Trophoblast cell (in vitro differentiated cells and primary cell): Measurements from ENCODE around the gene TIMP2.

Experiments used
- DNase-seq, 2 donors: peaks; one replicate each; pipeline ENCODE4 v3.0.0-alpha.2; 2016
- H2AFZ ChIP-seq: 2 replicates; pipeline ENCODE4 v1.6.1; 2013; ENCODE audit warnings: low read length, moderate library complexity, mild to moderate bottlenecking; ENCODE audit not compliant: insufficient read depth, poor library complexity
- H2AK5ac ChIP-seq: 2 replicates; pipeline ENCODE4 v1.6.1; 2013; ENCODE audit warnings: mild to moderate bottlenecking, low read length
- H2BK120ac ChIP-seq: 2 replicates; pipeline ENCODE4 v1.6.1; 2013; ENCODE audit warnings: low read length, mild to moderate bottlenecking, moderate library complexity; ENCODE audit not compliant: insufficient read depth, poor library complexity
- H2BK12ac ChIP-seq: 2 replicates; pipeline ENCODE4 v1.6.1; 2013; ENCODE audit warnings: mild to moderate bottlenecking, low read length, moderate library complexity
- H2BK5ac ChIP-seq: 2 replicates; pipeline ENCODE4 v1.6.1; 2013; ENCODE audit warnings: low read length, low read depth, moderate library complexity, mild to moderate bottlenecking; ENCODE audit not compliant: poor library complexity
- H3K14ac ChIP-seq: 2 replicates; pipeline ENCODE4 v1.6.1; 2013; ENCODE audit warnings: mild to moderate bottlenecking, low read length
- H3K18ac ChIP-seq: 2 replicates; pipeline ENCODE4 v1.6.1; 2013; ENCODE audit warnings: mild to moderate bottlenecking, low read length
- H3K23ac ChIP-seq: 2 replicates; pipeline ENCODE4 v1.6.1; 2013; ENCODE audit warnings: low read length
- H3K27ac ChIP-seq: 2 replicates; pipeline ENCODE4 v1.5.1; 2013; ENCODE audit warnings: low read depth, mild to moderate bottlenecking, inconsistent platforms, low read length, moderate library complexity
- H3K27me3 ChIP-seq: 2 replicates; pipeline ENCODE4 v1.6.1; 2013; ENCODE audit warnings: inconsistent platforms, mild to moderate bottlenecking, low read length, moderate library complexity; ENCODE audit not compliant: insufficient read depth
- H3K36me3 ChIP-seq, 2 experiments: 1 replicate in 1 of 2; 2 replicates in 1 of 2; pipeline ENCODE4 v1.6.1; 2013; ENCODE audit warnings: low read length in 2 of 2, mild to moderate bottlenecking in 2 of 2, moderate library complexity in 1 of 2; ENCODE audit not compliant: insufficient read depth in 2 of 2, control insufficient read depth in 1 of 2
- H3K4ac ChIP-seq: 2 replicates; pipeline ENCODE4 v1.6.1; 2013; ENCODE audit warnings: low read depth, mild to moderate bottlenecking, low read length, moderate library complexity
- H3K4me1 ChIP-seq, 2 experiments: 1 replicate in 1 of 2; 2 replicates in 1 of 2; pipeline ENCODE4 v1.6.1; 2013; ENCODE audit warnings: low read length in 2 of 2, mild to moderate bottlenecking in 2 of 2, moderate library complexity in 1 of 2; ENCODE audit not compliant: insufficient read depth in 2 of 2, control insufficient read depth in 1 of 2
- H3K4me2 ChIP-seq: 2 replicates; pipeline ENCODE4 v1.6.1; 2013; ENCODE audit warnings: inconsistent platforms, mild to moderate bottlenecking, low read length, moderate library complexity
- H3K4me3 ChIP-seq: 2 replicates; pipeline ENCODE4 v1.5.1; 2013; ENCODE audit warnings: mild to moderate bottlenecking, low read depth, low read length, inconsistent platforms
- H3K79me1 ChIP-seq: one replicate; pipeline ENCODE4 v1.6.1; 2013; ENCODE audit warnings: low read length
- H3K79me2 ChIP-seq: 2 replicates; pipeline ENCODE4 v1.6.1; 2013; ENCODE audit warnings: low read length, mild to moderate bottlenecking; ENCODE audit not compliant: control insufficient read depth, insufficient read depth, poor library complexity
- H3K9ac ChIP-seq: 2 replicates; pipeline ENCODE4 v1.6.1; 2013; ENCODE audit warnings: mild to moderate bottlenecking, low read length
- H3K9me3 ChIP-seq: 2 replicates; pipeline ENCODE4 v1.6.1; 2013; ENCODE audit warnings: low read depth, mild to moderate bottlenecking, control low read depth, inconsistent platforms, low read length; ENCODE audit not compliant: insufficient read depth
- H4K12ac ChIP-seq: 2 replicates; pipeline ENCODE4 v1.6.1; 2013; ENCODE audit warnings: low read depth, mild to moderate bottlenecking, low read length, moderate library complexity
- H4K8ac ChIP-seq: 2 replicates; pipeline ENCODE4 v1.6.1; 2013; ENCODE audit warnings: low read depth, mild to moderate bottlenecking, low read length, moderate library complexity
- H4K91ac ChIP-seq: one replicate; pipeline ENCODE4 v1.6.1; 2013; ENCODE audit warnings: low read depth, mild to moderate bottlenecking, low read length, moderate library complexity
- WGBS: extraction: QIAGEN DNeasy Blood & Tissue Kit; methylation state at CpG from one replicate; pipeline ENCODE4 v1.1.7; 2013; ENCODE audit warnings: missing lambda C conversion rate; ENCODE audit not compliant: insufficient read length, insufficient coverage; ENCODE audit errors: extremely low coverage; 5-methylcytosine and 5-hydroxymethylcytosine counted together

TIMP2 gene

GRCh38 chr17:78825696-78826095 lies 99.5 kb downstream of the TIMP2 start:
- WGBS = no CpG with 5 or more reads among the region's 6 CpGs
- Histone ChIP-seq H2AFZ (no peak overlapping the region), H3K27me3 (no peaks in the 10 kb centered on the region), H3K14ac (no peak overlapping the region), H2BK5ac (no peak overlapping the region), H4K8ac (no peak overlapping the region), H3K4ac (no peak overlapping the region), H3K4me2 (no peak overlapping the region), H3K9me3 (peaks cover 2% of the 10 kb centered on the region), H3K79me2 (no peaks in the 10 kb centered on the region), H4K91ac (no peak overlapping the region), H3K23ac (no peak overlapping the region), H3K4me3 (no peak overlapping the region), H3K18ac (no peak overlapping the region), H2BK120ac (no peak overlapping the region), H3K36me3 (peaks cover 49 to 63% of the 10 kb centered on the region in 2 experiments), H3K27ac (no peak overlapping the region), H3K9ac (no peak overlapping the region), H2BK12ac (no peak overlapping the region), H3K79me1 (no peaks in the 10 kb centered on the region), H2AK5ac (no peak overlapping the region), H3K4me1 (peaks cover 6 to 14% of the 10 kb centered on the region in 2 experiments), H4K12ac (no peak overlapping the region)
- no peak for DNase-seq

- Histone ChIP-seq H3K9ac (no peak overlapping the region), H4K8ac (no peak overlapping the region), H3K79me2 (no peaks in the 10 kb centered on the region), H3K18ac (peak overlapping the region; percentile 25), H3K27ac (no peak overlapping the region), H3K4me2 (no peak overlapping the region), H3K4me3 (no peak overlapping the region), H2AK5ac (no peak overlapping the region), H2BK120ac (no peak overlapping the region), H3K23ac (no peak overlapping the region), H4K12ac (no peak overlapping the region), H3K4me1 (peaks cover 6 to 14% of the 10 kb centered on the region in 2 experiments), H3K9me3 (peaks cover 2% of the 10 kb centered on the region), H3K27me3 (no peaks in the 10 kb centered on the region), H3K4ac (no peak overlapping the region), H3K36me3 (peaks cover 58 to 72% of the 10 kb centered on the region in 2 experiments), H3K14ac (no peak overlapping the region), H3K79me1 (no peaks in the 10 kb centered on the region), H2AFZ (no peak overlapping the region), H4K91ac (no peak overlapping the region), H2BK5ac (no peak overlapping the region), H2BK12ac (no peak overlapping the region)
- DNase-seq = peak; percentile 65 to 79
- WGBS = no CpG with 5 or more reads among the region's 7 CpGs
Measured at GRCh38 chr17:78824240-78824639, 100.9 kb downstream of the TIMP2 start.

GRCh38 chr17:78823282-78824046 lies 101.7 kb downstream of the TIMP2 start:
- no CpG with 5 or more reads among the region's 14 CpGs for WGBS
- peaks cover 6 to 14% of the 10 kb centered on the region in 2 experiments for H3K4me1 ChIP-seq

GRCh38 chr17:78822552-78822951 lies 102.6 kb downstream of the TIMP2 start:
- Histone ChIP-seq H2BK120ac (no peak overlapping the region), H3K27ac (peak overlapping the region; percentile 48), H4K91ac (no peak overlapping the region), H3K27me3 (no peaks in the 10 kb centered on the region), H3K79me2 (no peaks in the 10 kb centered on the region), H3K18ac (no peak overlapping the region), H2AK5ac (no peak overlapping the region), H3K14ac (no peak overlapping the region), H2BK5ac (no peak overlapping the region), H2BK12ac (no peak overlapping the region), H3K79me1 (no peaks in the 10 kb centered on the region), H4K12ac (no peak overlapping the region), H3K9me3 (no peaks in the 10 kb centered on the region), H4K8ac (no peak overlapping the region), H3K4me2 (no peak overlapping the region), H3K4me3 (no peak overlapping the region), H3K36me3 (peaks cover 57 to 74% of the 10 kb centered on the region in 2 experiments), H3K9ac (no peak overlapping the region), H3K4me1 (peaks cover 6 to 14% of the 10 kb centered on the region in 2 experiments), H3K4ac (no peak overlapping the region), H2AFZ (no peak overlapping the region), H3K23ac (no peak overlapping the region)
- DNase-seq = peak; percentile 89 to 92
- WGBS = no CpG with 5 or more reads among the region's 14 CpGs

More at GRCh38 chr17:78823282-78824046, 101.7 kb downstream of the TIMP2 start:
- H3K27me3 ChIP-seq = no peaks in the 10 kb centered on the region
- no peak overlapping the region for H2AK5ac ChIP-seq
- H4K91ac ChIP-seq = no peak overlapping the region
- peak overlapping the region; percentile 8 for H3K18ac ChIP-seq
- H3K4me3 ChIP-seq = no peak overlapping the region
- no peak overlapping the region for H4K8ac ChIP-seq
- no peak overlapping the region for H3K9ac ChIP-seq
- H3K9me3 ChIP-seq = peaks cover 2% of the 10 kb centered on the region
- no peaks in the 10 kb centered on the region for H3K79me1 ChIP-seq
- H3K36me3 ChIP-seq = peaks cover 55 to 73% of the 10 kb centered on the region in 2 experiments
- H3K4ac ChIP-seq = no peak overlapping the region
- no peak overlapping the region for H3K23ac ChIP-seq
- no peak overlapping the region for H4K12ac ChIP-seq
- no peak overlapping the region for H2AFZ ChIP-seq
- no peak overlapping the region for H2BK5ac ChIP-seq
- peak; percentile 85 to 87 for DNase-seq
- no peak overlapping the region for H2BK120ac ChIP-seq
- H3K4me2 ChIP-seq = no peak overlapping the region
- H2BK12ac ChIP-seq = no peak overlapping the region
- no peak overlapping the region for H3K14ac ChIP-seq
- H3K27ac ChIP-seq = no peak overlapping the region
- H3K79me2 ChIP-seq = no peaks in the 10 kb centered on the region
